HG03060 (cell line): ENCODE measurements around the gene ROS1.
"Not testable (repeated sequence)": the region's sequence is repeated elsewhere in the genome, so short reads cannot be mapped to it uniquely, and the experiment has no call there.

Experiments
- ATAC-seq: cut with Tn5 transposase; IDR thresholded peaks from one replicate; pipeline ENCODE4 v1.9.1; 2021; ENCODE audit warnings: low read depth, moderate number of reproducible peaks; ENCODE audit not compliant: unreplicated experiment

The ROS1 gene

GRCh38 chr6:117270055-117270842, 155.5 kb downstream of the ROS1 start:
- ATAC-seq, result no peak

GRCh38 chr6:117269638-117270054, 156.1 kb downstream of the ROS1 start:
- ATAC-seq, result no peak

GRCh38 chr6:117268924-117269323, 156.8 kb downstream of the ROS1 start:
- no peak for ATAC-seq

- no peak for ATAC-seq
Measured at GRCh38 chr6:117267766-117268534, 157.8 kb downstream of the ROS1 start.

GRCh38 chr6:117267054-117267347, 158.7 kb downstream of the ROS1 start:
- no peak for ATAC-seq

GRCh38 chr6:117266257-117267053, 159.3 kb downstream of the ROS1 start:
- no peak for ATAC-seq

GRCh38 chr6:117265410-117266256, 160.1 kb downstream of the ROS1 start, which contains the start of gene VGLL2:
Gene VGLL2, plus strand, starts transcription at chr6:117265558. Its CDS starts 206 bp downstream, at chr6:117265764.
- no peak for ATAC-seq

- ATAC-seq, result no peak
Measured at GRCh38 chr6:117264692-117265409, 160.9 kb downstream of the ROS1 start.

GRCh38 chr6:117264369-117264691, 161.4 kb downstream of the ROS1 start:
- ATAC-seq, result no peak

- ATAC-seq, result no peak
Measured at GRCh38 chr6:117263353-117263927, 162.3 kb downstream of the ROS1 start.

- no peak for ATAC-seq
Measured at GRCh38 chr6:117262799-117263198, 162.9 kb downstream of the ROS1 start.

GRCh38 chr6:117253785-117254184, 172.0 kb downstream of the ROS1 start:
- no peak for ATAC-seq

GRCh38 chr6:117244979-117245378, 180.8 kb downstream of the ROS1 start:
- not testable (repeated sequence) for ATAC-seq

GRCh38 chr6:117244571-117244970, 181.2 kb downstream of the ROS1 start:
- ATAC-seq, result not testable (repeated sequence)
